HCT116 (cell line): Measurements from ENCODE around the gene RMRP.

Experiments
- CTCF ChIP-seq, 3 experiments: fragments of 200-600 bp in 1 of 3; sonication (generic) in 1 of 3; IDR thresholded peaks in 2 of 3; conservative IDR thresholded peaks in 1 of 3; 2 replicates each; pipeline ENCODE4 v1.5.1; 2012 to 2017; ENCODE audit warnings: low read depth in 2 of 3, low read length in 2 of 3, antibody characterized with exemption in 1 of 3, borderline replicate concordance in 1 of 3, control low read depth in 1 of 3, mild to moderate bottlenecking in 1 of 3, mixed read lengths in 1 of 3, mixed run types in 1 of 3, moderate library complexity in 1 of 3; ENCODE audit not compliant: insufficient read depth in 1 of 3
- EZH2 ChIP-seq: fragments of 200-600 bp; sonication (generic); IDR thresholded peaks from 2 replicates; pipeline ENCODE4 v1.6.1; 2017; ENCODE audit warnings: antibody characterized with exemption, mixed run types
- POLR2AphosphoS5 ChIP-seq: IDR thresholded peaks from 2 replicates; pipeline ENCODE4 v1.6.1; 2011; ENCODE audit warnings: mild to moderate bottlenecking, low read depth, low read length, moderate library complexity
- YY1 ChIP-seq: IDR thresholded peaks from 2 replicates; pipeline ENCODE4 v1.6.1; 2011; ENCODE audit warnings: low read length, low read depth, moderate library complexity, mild to moderate bottlenecking; ENCODE audit not compliant: insufficient replicate concordance; ENCODE audit errors: extremely low read depth
- ZBTB33 ChIP-seq: IDR thresholded peaks from 2 replicates; pipeline ENCODE4 v1.6.1; 2011; ENCODE audit warnings: mild to moderate bottlenecking, low read length, moderate library complexity; ENCODE audit not compliant: insufficient replicate concordance; ENCODE audit errors: extremely low read depth

GRCh38 chr9:35683323-35683722, 25.5 kb upstream of the RMRP start:
- TF ChIP-seq CTCF (IDR thresholded peaks at IDR 0.05 in 2 of 3, conservative IDR thresholded peaks at IDR 0.05 in 1 of 3; ENCODE audit: borderline replicate concordance in 1 of 3, insufficient read depth in 1 of 3, low read depth in 2 of 3, low read length in 2 of 3) (no peak), YY1 (no peak), ZBTB33 (no peak), POLR2AphosphoS5 (no peak), EZH2 (no peak)
